Psoas muscle (tissue), 8 donors: Measurements from ENCODE around the gene SNX32. TPM values are rescaled to one million over a fixed set of nuclear protein-coding genes. Genes with fewer than 3 reads are reported as not detected.

Experiments used
- ATAC-seq, 4 donors: fragments of 200-7000 bp; cut with Tn5 transposase; one replicate each; pipeline ENCODE4 v1.9.1; 2020; ENCODE audit warnings: moderate library complexity in 3 of 4, mild to moderate bottlenecking in 2 of 4
- DNase-seq, 2 donors: peaks; one replicate each; pipeline ENCODE4 v3.0.0-alpha.2; 2020
- H3K27ac ChIP-seq: fragments of 200-600 bp; one replicate; pipeline ENCODE4 v1.8.0; 2022
- H3K27me3 ChIP-seq, 3 donors: fragments of 200-600 bp in 1 of 3; one replicate each; pipeline versions ENCODE4 v1.6.1 to v1.8.0; 2013 to 2022; ENCODE audit warnings: low read length in 2 of 3, mild to moderate bottlenecking in 2 of 3, moderate library complexity in 1 of 3; ENCODE audit not compliant: insufficient read depth in 3 of 3
- H3K36me3 ChIP-seq, 2 donors: fragments of 200-600 bp in 1 of 2; one replicate each; pipeline versions ENCODE4 v1.6.1 to v1.8.0; 2013 to 2022; ENCODE audit warnings: low read depth in 1 of 2, mild to moderate bottlenecking in 1 of 2, moderate library complexity in 1 of 2; ENCODE audit not compliant: insufficient read depth in 1 of 2
- H3K4me1 ChIP-seq: fragments of 200-600 bp; one replicate; pipeline ENCODE4 v1.8.0; 2022
- H3K4me3 ChIP-seq: fragments of 200-600 bp; one replicate; pipeline ENCODE4 v1.8.0; 2022; ENCODE audit warnings: mild to moderate bottlenecking
- H3K9me3 ChIP-seq: fragments of 200-600 bp; one replicate; pipeline ENCODE4 v1.8.0; 2022
- WGBS, 3 donors: extraction: QIAGEN DNeasy Blood & Tissue Kit; methylation state at CpG; one replicate each; pipeline versions ENCODE4 v1.1.6 to v1.1.7; 2013; 5-methylcytosine and 5-hydroxymethylcytosine counted together
- intact Hi-C, 2 donors: fragments of 100-400 bp; cut with DNase I; formaldehyde crosslinking; loops; one replicate each; pipeline versions ENCODE4 v1.11.0 to v1.14.2; 2022
- polyA plus RNA-seq, 3 donors: library from polyadenylated mRNA; stranded (reverse); fragments of 200-250 nt; gene quantifications; one replicate each; pipeline ENCODE4 v1.2.3, GENCODE V29; 2013
- total RNA-seq, 4 donors: library from RNA; stranded (reverse); fragmentation: NEBNext Ultra II Directional in 2 of 4; extraction: Animal tissue kit (Norgen Biotek cat#: 25700) in 2 of 4; gene quantifications; one replicate each; pipeline versions ENCODE4 v1.2.1 to v1.2.4, GENCODE V29; 2021 to 2023
- TF ChIP-seq, protein P1 (sequence below): fragments of 200-600 bp; IDR thresholded peaks from one replicate; pipeline ENCODE4 v1.8.0; 2022; ENCODE audit warnings: antibody characterized with exemption
- donor health status: healthy with polysubstance abuse.
- donor health status: DM: no; HTN: no; CAD: no; lungs with moderate emphysema.
- donor health status: Bipolar disorder and iron deficiency.
- donor health status: healthy.
- donor health status: DM: yes; HTN: yes; CAD: no.
- donor health status: DM: no; HTN: no; CAD: no.
- donor health status: DM: no; HTN: no; CAD: no.
- donor health status: DM: yes; HTN: yes; CAD: no.

The SNX32 gene
- total and polyA plus RNA-seq, 7 donors, result 0.05 to 0.20 TPM; not detected in 5

DNA sequence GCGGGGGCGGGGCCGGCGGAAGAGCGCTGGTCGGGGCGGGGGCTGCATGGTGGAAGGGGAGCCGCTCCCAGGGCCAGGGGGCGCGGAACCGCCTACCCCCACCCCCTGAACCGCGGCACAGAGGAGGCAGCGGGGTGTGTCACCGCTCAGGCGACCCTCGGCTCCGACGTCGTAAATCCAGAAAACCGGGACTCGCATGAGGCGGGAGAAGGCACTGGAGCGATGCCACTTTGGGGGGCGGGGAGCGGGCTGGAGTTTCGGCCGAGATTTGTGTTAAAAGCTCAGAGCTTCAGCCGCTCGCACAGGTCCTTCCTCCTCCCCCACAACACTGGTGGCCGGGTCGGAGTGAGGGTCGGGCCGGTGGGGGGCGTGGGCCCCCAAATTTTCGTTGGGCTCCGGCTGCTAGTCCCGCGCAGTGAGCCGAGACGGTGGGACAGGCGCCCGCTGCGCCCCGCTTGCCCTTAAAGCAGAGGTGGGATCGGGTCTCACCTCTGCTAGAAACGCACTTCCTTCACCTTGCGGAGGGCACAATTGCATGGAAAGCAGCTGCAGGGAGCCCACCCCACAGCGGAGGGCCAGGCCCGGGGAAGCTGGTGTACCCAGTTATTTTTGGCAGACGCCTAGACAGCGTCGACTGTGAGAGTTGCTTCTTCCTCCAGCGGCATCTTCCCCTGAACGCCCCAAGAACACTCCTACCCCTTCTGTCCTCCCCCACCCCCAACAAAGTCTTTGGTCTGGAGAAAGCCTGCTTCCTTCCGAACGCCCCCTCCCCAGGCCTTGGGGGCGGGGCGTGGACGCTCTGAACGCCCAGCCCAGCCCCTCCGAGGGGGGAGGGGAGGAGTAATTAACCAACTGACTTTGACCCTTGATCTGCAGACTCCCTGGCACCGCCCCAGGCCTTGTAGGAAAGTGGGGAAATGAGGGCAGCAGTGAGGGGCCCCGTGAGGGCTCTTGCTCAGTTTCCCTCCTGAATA is 45.8 kb upstream of the SNX32 start:
- ATAC-seq (no peak), DNase-seq (peak in 1 of 2 donors; percentile 30)
- Histone ChIP-seq H3K27ac (no peak overlapping the region), H3K27me3 (peaks cover 3 to 59% (median 27%) of the 10 kb centered on the region in 3 donors), H3K4me3 (peak overlapping the region; percentile 11), H3K9me3 (no peaks in the 10 kb centered on the region), H3K4me1 (no peaks in the 10 kb centered on the region), H3K36me3 (no peaks in the 10 kb centered on the region)
- TF ChIP-seq, protein P1, sequence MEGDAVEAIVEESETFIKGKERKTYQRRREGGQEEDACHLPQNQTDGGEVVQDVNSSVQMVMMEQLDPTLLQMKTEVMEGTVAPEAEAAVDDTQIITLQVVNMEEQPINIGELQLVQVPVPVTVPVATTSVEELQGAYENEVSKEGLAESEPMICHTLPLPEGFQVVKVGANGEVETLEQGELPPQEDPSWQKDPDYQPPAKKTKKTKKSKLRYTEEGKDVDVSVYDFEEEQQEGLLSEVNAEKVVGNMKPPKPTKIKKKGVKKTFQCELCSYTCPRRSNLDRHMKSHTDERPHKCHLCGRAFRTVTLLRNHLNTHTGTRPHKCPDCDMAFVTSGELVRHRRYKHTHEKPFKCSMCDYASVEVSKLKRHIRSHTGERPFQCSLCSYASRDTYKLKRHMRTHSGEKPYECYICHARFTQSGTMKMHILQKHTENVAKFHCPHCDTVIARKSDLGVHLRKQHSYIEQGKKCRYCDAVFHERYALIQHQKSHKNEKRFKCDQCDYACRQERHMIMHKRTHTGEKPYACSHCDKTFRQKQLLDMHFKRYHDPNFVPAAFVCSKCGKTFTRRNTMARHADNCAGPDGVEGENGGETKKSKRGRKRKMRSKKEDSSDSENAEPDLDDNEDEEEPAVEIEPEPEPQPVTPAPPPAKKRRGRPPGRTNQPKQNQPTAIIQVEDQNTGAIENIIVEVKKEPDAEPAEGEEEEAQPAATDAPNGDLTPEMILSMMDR, result no peak
- 3 to 5% (median 4%) methylated on average over 51 to 64 of the region's 64 CpGs for WGBS, 3 donors
- intact Hi-C loops, result no loop called here

DNA sequence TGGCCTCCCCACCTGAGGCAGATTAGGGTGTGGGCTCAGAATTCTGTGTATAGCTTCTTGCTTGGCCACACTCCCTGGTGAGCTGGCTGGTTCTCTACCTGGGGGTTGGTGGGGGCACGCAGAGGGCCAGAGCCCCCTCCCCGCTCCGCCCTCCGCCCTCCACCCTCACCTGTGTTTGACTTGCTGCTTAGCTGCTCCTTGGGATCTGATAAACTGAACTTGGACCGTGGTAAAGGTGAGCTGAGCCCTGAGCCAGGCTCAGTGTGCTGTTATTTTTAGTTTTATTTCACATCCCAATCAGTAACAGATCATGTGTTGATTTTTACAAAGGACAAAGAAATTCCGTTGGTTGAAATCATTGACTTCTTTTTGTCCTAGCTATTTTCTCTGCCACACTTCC is 44.9 kb upstream of the SNX32 start:
- peaks cover 3 to 59% (median 27%) of the 10 kb centered on the region in 3 donors for H3K27me3 ChIP-seq
- H3K4me3 ChIP-seq, result no peak overlapping the region
- ATAC-seq (no peak), DNase-seq (peak in 1 of 2 donors; percentile 15)
- H3K36me3 ChIP-seq, result no peaks in the 10 kb centered on the region
- WGBS, 3 donors, result 78 to 83% (median 81%) methylated on average over 6 of the region's 6 CpGs
- no peak overlapping the region for H3K27ac ChIP-seq
- no peaks in the 10 kb centered on the region for H3K9me3 ChIP-seq
- H3K4me1 ChIP-seq, result no peaks in the 10 kb centered on the region
- intact Hi-C loops, result no loop called here
- TF ChIP-seq, protein P1, result no peak

DNA sequence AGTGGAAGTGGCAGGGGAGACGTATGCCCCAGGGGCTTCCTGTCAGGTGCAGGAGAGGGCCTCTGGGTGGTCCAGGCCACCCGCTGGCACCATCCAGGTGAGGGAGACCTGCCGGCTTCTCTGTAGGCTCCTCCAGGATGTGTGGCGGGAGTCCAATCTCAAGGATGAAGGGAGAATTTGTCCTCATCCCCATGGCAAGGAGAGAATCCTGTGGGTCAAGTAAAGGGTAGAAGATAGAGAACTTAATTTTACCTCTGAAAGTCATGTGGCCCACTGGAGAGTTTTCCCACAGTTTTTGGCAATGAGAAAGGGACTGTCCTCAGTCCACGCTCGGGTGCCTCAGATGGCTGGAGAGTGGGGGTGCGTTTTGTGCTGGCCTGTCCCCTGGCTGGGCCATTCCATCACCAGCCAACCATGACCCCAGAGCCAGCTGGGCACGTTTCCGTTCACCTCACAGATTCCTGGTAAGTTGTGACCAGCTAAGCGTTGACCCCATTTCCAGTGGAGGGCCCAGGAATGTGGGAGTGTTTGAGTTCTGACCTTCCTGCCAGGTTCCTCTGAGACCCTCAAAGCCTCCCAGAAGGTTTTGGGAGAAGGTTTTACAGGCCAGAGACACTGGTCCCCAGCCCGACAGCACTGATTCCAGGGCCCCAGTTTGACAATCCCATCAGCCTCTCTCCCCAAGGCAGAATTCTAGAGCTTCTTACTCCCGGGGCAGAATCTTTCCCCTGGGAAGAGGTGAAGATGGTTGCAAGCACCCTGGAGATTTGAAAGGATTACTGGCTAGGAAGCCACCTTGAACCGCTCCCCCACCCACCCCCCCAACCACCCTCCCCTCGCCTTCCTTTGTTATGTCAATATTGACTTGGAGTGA is 44.3 kb upstream of the SNX32 start:
- TF ChIP-seq, protein P1, result no peak
- H3K36me3 ChIP-seq, result no peaks in the 10 kb centered on the region
- peaks cover 3 to 59% (median 27%) of the 10 kb centered on the region in 3 donors for H3K27me3 ChIP-seq
- no peak overlapping the region for H3K27ac ChIP-seq
- no peaks in the 10 kb centered on the region for H3K9me3 ChIP-seq
- no peaks in the 10 kb centered on the region for H3K4me1 ChIP-seq
- ATAC-seq, result no peak
- no peak overlapping the region for H3K4me3 ChIP-seq
- intact Hi-C loops, result no loop called here
- 75 to 79% (median 77%) methylated on average over 14 of the region's 14 CpGs for WGBS, 3 donors
- DNase-seq, result peak in 1 of 2 donors; percentile 23

DNA sequence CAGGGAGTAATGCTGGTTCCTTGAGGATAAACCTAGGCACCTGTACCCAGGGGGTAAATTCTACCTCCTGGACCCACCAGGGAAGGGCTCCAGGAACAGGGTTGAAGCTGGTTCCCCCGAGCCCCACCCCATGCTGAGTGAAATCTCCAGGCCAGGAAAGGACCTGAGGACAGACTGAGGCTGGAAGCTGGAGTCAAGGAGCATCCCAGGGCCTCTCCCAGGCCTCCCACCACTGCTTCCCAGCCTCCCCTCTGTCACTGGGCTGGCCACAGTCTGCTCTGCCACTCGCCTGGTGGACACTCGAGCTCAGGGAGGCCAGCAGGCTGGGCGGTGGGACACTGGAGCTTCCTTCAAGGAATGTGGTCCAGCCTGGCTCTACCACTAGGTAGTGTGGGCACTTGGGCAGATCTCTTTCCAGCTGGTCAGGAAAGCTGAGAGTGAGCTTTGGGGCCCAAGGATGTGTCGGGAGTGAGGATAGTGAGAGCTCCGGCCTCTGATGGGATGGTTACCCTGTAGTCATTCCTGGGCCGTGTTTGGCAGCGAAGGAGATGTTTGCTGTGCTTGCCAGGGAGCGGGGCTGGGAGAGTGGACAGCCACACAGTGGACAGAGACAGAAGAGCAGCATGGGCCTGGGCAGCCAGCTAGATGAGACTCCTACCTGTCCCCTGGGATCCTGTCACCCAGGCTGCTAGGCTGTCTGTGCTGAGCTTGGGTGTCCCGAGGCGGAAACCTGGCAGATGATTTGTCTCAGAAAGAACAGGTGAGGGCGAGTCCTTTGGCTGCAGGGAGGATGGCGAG is 43.5 kb upstream of the SNX32 start:
- WGBS, 3 donors, result 79 to 88% (median 87%) methylated on average over 13 of the region's 13 CpGs
- Histone ChIP-seq H3K27me3 (peaks cover 0 to 56% (median 25%) of the 10 kb centered on the region in 3 donors), H3K27ac (no peak overlapping the region), H3K9me3 (no peaks in the 10 kb centered on the region), H3K36me3 (no peaks in the 10 kb centered on the region), H3K4me3 (no peak overlapping the region), H3K4me1 (no peaks in the 10 kb centered on the region)
- intact Hi-C loops, result no loop called here
- DNase-seq, result peak in 1 of 2 donors; percentile 25
- TF ChIP-seq, protein P1, result no peak
- ATAC-seq, result no peak
